Activated T-cell treated with anti-CD3 and anti-CD28 coated beads for 48 hours (primary cell): Measurements from ENCODE around the gene TXN.
"Not testable (repeated sequence)": the region's sequence is repeated elsewhere in the genome, so short reads cannot be mapped to it uniquely, and the experiment has no call there.

Experiments
- DNase-seq: peaks from one replicate; pipeline ENCODE4 v3.0.0-alpha.2; 2020; ENCODE audit warnings: low read depth

The TXN gene

DNA sequence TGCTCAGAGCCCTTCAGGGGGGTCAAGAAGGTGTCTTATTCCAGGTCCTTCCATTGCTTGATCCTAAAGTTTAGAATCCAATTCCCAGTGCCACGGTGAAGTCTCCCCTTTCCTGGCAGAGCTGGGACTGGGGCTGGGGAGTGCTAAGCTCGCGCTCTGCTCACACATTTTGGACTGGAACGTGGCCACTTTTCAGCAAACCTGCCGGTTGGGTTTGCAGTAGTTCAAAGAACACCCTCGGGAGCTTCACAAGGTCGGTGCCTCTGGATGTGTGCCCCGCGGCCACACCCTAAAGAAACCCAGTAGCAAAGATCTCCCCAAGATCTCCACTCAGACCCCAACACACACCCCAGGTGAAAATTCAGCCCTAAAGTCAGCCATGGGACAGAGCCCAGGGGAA is 48.3 kb downstream of the TXN start, which contains the start of gene C9orf152:
TSS of gene C9orf152 (minus strand) at position 129 of the 400 bp plus-strand sequence. CDS start 580 bp downstream, outside the sequence.
- DNase-seq: no peak

DNA sequence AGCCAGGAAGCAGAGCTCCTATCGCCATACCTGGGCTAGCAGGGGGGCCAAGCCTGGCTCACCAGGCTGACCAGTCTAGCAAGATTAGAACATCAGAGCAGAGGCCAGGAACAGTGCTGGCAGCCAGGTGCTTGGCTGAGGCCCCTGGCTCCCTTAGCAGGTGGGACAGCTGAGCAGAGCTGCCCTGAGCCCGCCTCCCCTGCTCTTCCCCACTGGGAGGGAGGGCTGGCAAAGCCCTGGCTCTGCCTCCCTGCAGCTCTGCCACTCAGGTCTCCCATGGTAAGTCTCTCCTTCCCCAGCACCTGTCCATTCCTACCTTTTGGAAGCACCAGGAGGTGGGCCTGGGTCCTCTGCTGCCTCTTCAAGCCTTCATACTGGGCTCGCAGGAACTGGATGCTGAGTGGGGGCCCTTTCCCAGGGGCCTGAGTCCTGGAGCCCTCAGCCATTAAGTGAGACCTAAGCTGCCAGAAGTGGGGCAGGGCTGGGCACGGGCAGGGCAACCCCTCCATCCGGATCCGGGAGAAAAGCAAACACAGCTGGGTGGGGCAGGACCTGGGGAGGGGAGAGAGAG is 49.2 kb downstream of the TXN start:
- DNase-seq: no peak

DNA sequence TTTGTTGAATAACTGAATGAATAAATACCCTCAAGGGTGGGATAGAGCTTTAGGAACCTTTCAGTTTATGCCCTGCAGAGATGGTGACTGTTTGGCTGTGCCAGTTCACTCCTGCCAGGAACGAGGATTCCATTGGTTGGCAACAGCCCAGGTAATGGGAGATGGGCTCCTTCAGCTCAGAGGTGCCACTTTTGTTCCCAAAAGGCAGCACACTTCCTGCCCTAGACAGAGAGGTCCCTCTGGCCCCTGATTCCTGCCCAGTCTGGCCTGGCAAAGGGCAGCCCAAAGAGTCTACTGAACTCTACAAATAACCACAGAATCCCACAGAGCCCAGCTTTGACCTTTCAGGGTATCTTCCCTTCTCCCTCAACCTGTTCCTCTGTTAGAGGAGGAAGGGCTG is 49.9 kb downstream of the TXN start:
- no peak for DNase-seq

GRCh38 chr9:110205612-110206011 is 50.7 kb downstream of the TXN start:
- not testable (repeated sequence) for DNase-seq

DNA sequence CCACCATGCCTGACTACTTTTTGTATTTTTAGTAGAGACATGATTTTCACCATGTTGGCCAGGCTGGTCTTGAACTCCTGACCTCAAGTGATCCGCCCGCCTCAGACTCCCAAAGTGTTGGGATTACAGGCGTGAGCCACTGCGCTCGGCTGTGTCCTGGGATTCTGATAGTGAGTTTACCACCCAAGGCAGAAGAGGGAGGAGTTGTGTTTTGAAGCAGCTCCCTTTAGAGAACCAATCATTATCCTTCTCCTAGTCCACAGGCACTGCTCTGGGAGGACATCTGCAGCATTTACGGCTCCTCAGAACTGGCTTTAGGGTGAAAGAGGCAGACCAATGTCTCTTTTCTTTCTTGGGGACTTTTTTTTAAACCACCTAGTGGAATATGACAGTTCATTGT is 54.1 kb downstream of the TXN start:
- DNase-seq: no peak

- no peak for DNase-seq
Observed at GRCh38 chr9:110199643-110200042, 56.7 kb downstream of the TXN start.

GRCh38 chr9:110198357-110198756 is 58.0 kb downstream of the TXN start:
- DNase-seq: no peak

DNA sequence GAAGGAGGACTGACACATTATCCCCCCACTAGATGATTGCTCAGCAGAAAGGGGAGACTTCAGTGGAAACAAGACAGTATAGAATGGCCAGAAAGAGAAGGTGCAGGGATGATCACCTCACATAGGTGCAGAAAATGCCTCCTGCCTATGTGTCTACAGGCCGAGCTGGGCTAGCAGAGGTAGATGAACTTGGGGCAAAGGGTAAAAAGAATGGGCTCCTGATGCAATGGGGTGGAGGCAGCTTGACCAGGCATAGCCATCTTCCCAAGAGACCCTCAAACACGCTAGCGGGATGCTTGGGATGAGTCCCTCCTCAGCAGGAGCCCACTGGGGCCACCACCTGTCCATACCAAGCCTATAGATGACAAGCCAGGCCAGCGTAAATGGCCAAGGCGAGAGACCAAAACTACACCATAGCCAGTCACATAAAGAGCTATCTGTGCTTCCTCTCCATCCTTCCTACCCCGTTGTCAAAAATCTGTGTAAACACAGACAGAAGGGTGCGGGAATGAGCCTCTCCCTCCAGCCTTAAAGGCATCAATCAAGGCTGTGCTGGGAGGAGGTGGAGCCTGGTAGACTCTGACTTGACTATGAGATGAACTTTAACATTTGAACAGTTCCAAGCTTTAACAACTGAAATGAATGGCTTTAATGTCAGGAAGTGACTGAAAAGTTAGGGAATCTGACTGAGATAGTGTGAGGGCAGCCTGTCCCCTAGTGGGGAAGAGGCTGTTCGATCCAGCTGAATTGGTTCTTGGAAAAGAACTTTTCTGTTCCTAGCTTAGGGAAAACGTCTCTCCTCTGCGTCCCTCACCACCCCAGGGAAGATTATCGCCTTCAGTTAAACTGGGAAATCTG is 58.7 kb downstream of the TXN start:
- DNase-seq: no peak

- not testable (repeated sequence) for DNase-seq
Observed at GRCh38 chr9:110196084-110196499, 60.2 kb downstream of the TXN start.
